SU-DHL-6 (cell line): ENCODE measurements around the gene AMN.

Experiments
- H2AFZ ChIP-seq: fragments of 200-600 bp; sonication (generic); 2 replicates; pipeline ENCODE4 v1.6.1; 2014; ENCODE audit warnings: low read depth, mild to moderate bottlenecking, moderate library complexity, mixed read lengths, antibody characterized with exemption, low read length; ENCODE audit not compliant: severe bottlenecking
- H3F3A ChIP-seq: fragments of 200-600 bp; shearing (Covaris generic); 2 replicates; pipeline ENCODE4 v1.6.0; 2016; ENCODE audit warnings: antibody characterized with exemption, mild to moderate bottlenecking; ENCODE audit not compliant: insufficient read depth
- H3K27ac ChIP-seq: fragments of 200-600 bp; sonication (generic); 2 replicates; pipeline ENCODE4 v1.5.1; 2016; ENCODE audit warnings: low read depth, mild to moderate bottlenecking, low read length, moderate library complexity, mixed read lengths
- H3K27me3 ChIP-seq: fragments of 200-600 bp; sonication (generic), shearing (Covaris generic); 2 replicates; pipeline ENCODE4 v1.6.0; 2014; ENCODE audit warnings: mild to moderate bottlenecking, low read length
- H3K36me3 ChIP-seq: fragments of 200-600 bp; sonication (generic); 2 replicates; pipeline ENCODE4 v1.6.1; 2014; ENCODE audit warnings: mild to moderate bottlenecking, low read length, mixed read lengths
- H3K4me2 ChIP-seq: fragments of 300-600, 200-600 bp; shearing (Covaris generic), sonication (generic); 2 replicates; pipeline ENCODE4 v1.6.0; 2014; ENCODE audit warnings: low read length, low read depth, mild to moderate bottlenecking; ENCODE audit not compliant: poor library complexity, severe bottlenecking
- H3K4me3 ChIP-seq: fragments of 200-600 bp; sonication (generic); 2 replicates; pipeline ENCODE4 v1.5.1; 2014; ENCODE audit warnings: antibody characterized with exemption, low read length, mild to moderate bottlenecking, mixed read lengths; ENCODE audit not compliant: insufficient read depth, poor library complexity, severe bottlenecking
- H3K79me2 ChIP-seq: fragments of 200-600 bp; sonication (generic); 2 replicates; pipeline ENCODE4 v1.6.1; 2014; ENCODE audit warnings: mild to moderate bottlenecking, low read length, moderate library complexity; ENCODE audit not compliant: insufficient read depth
- H3K9ac ChIP-seq: fragments of 200-600 bp; sonication (generic); 2 replicates; pipeline ENCODE4 v1.7.0; 2014; ENCODE audit warnings: mild to moderate bottlenecking, low read length
- H3K9me2 ChIP-seq: fragments of 200-600 bp; sonication (generic); replicated peaks from 2 replicates; pipeline ENCODE4 v1.6.1; 2014; ENCODE audit warnings: low read length; ENCODE audit not compliant: insufficient read depth
- H3K9me3 ChIP-seq: fragments of 200-600 bp; sonication (generic); 2 replicates; pipeline ENCODE4 v1.6.1; 2014; ENCODE audit warnings: low read length, mixed read lengths; ENCODE audit not compliant: insufficient read depth
- H4K20me1 ChIP-seq: fragments of 200-600 bp; sonication (generic); 2 replicates; pipeline ENCODE4 v1.6.1; 2014; ENCODE audit warnings: low read depth, mild to moderate bottlenecking, antibody characterized with exemption, low read length, moderate library complexity, mixed read lengths
- CTCF ChIP-seq: fragments of 200-600 bp; sonication (generic); IDR thresholded peaks from one replicate; pipeline ENCODE4 v1.5.1; 2017; ENCODE audit warnings: antibody characterized with exemption, mild to moderate bottlenecking, low read length, moderate library complexity; ENCODE audit not compliant: insufficient read depth, poor library complexity, severe bottlenecking
- EZH2phosphoT487 ChIP-seq: fragments of 200-600 bp; sonication (generic), shearing (Covaris generic); conservative IDR thresholded peaks from 2 replicates; pipeline ENCODE4 v1.6.1; 2018; ENCODE audit warnings: mild to moderate bottlenecking, antibody characterized with exemption, low read length, moderate library complexity, mixed read lengths

The AMN gene

DNA sequence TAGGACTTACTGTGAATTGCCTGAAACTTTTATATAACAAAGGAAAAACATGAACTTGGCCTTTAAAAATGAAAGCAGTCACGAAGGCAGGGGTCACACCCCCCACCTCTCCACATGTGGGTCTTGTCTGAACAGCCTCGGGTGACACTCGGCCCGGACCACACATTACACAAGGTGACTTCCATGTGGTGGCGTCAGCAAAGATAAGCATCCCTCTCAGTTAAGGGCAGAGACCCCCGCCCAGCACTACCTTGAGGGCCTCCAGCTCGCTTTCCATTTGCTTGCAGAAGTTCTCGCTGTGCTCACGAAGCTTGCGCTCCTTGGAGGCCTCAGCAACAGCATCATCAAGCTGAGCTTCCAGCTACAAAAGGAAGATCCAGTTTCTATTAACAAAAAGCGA, 47.4 kb downstream of the AMN start:
- H2AFZ ChIP-seq: no peak overlapping the region
- H3K9me3 ChIP-seq: no peaks in the 10 kb centered on the region
- H3F3A ChIP-seq: no peaks in the 10 kb centered on the region
- H3K9me2 ChIP-seq: no peaks in the 10 kb centered on the region
- no peak overlapping the region for H3K4me3 ChIP-seq
- no peak overlapping the region for H3K27ac ChIP-seq
- no peaks in the 10 kb centered on the region for H3K36me3 ChIP-seq
- H3K4me2 ChIP-seq: no peak overlapping the region
- no peaks in the 10 kb centered on the region for H4K20me1 ChIP-seq
- no peaks in the 10 kb centered on the region for H3K79me2 ChIP-seq
- no peak for TF ChIP-seq EZH2phosphoT487
- TF ChIP-seq CTCF: no peak
- H3K27me3 ChIP-seq: no peaks in the 10 kb centered on the region
- no peak overlapping the region for H3K9ac ChIP-seq

- Histone ChIP-seq H3K4me3 (no peak overlapping the region), H3K27me3 (no peaks in the 10 kb centered on the region), H3K9me2 (no peaks in the 10 kb centered on the region), H3F3A (no peaks in the 10 kb centered on the region), H2AFZ (no peak overlapping the region), H3K9ac (no peak overlapping the region), H3K79me2 (no peaks in the 10 kb centered on the region), H4K20me1 (no peaks in the 10 kb centered on the region), H3K9me3 (no peaks in the 10 kb centered on the region), H3K4me2 (no peak overlapping the region), H3K27ac (no peak overlapping the region), H3K36me3 (no peaks in the 10 kb centered on the region)
- TF ChIP-seq EZH2phosphoT487 (no peak), CTCF (no peak)
Measured at GRCh38 chr14:102970496-102970895, 48.0 kb downstream of the AMN start.

DNA sequence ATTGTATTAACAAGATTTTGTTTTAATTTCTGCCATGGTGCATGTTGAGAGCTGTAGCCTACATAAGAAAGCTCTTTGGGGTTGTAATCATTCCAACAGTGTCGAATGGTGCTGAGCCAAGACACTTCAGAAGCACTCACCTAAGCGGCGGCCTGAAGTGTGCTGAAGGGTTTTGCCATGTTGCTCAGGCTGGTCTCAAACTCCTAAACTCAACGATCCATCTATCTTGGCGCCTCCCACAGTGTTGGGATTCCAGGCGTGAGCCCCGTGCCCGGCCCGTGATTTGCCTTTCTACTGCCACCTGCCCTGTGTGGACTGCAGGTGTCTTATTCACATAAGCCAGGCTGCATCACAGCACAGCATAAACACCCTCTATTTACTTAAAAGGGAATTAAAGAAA, 48.9 kb downstream of the AMN start:
- Histone ChIP-seq H3K27me3 (no peaks in the 10 kb centered on the region), H3K4me2 (no peak overlapping the region), H3K9ac (no peak overlapping the region), H3K4me3 (no peak overlapping the region), H3K79me2 (no peaks in the 10 kb centered on the region), H3K9me3 (no peaks in the 10 kb centered on the region), H3K36me3 (no peaks in the 10 kb centered on the region), H3K27ac (no peak overlapping the region), H2AFZ (no peak overlapping the region), H4K20me1 (no peaks in the 10 kb centered on the region), H3F3A (no peaks in the 10 kb centered on the region), H3K9me2 (no peaks in the 10 kb centered on the region)
- TF ChIP-seq EZH2phosphoT487 (no peak), CTCF (no peak)
